Duodenal mucosa (tissue), 2 donors: ENCODE measurements around the gene PANK4.

Source experiments
- H3K27ac ChIP-seq: one replicate; pipeline ENCODE4 v1.7.0; 2013; ENCODE audit warnings: low read depth, low read length
- H3K27me3 ChIP-seq, 2 donors: one replicate each; pipeline ENCODE4 v1.7.0; 2013; ENCODE audit warnings: low read length in 2 of 2, control low read depth in 1 of 2; ENCODE audit not compliant: insufficient read depth in 2 of 2, control insufficient read depth in 1 of 2
- H3K36me3 ChIP-seq, 2 donors: one replicate each; pipeline ENCODE4 v1.7.0; 2013; ENCODE audit warnings: low read length in 2 of 2, control low read depth in 1 of 2; ENCODE audit not compliant: insufficient read depth in 2 of 2, control insufficient read depth in 1 of 2
- H3K4me1 ChIP-seq, 2 donors: one replicate each; pipeline ENCODE4 v1.7.0; 2013; ENCODE audit warnings: low read length in 2 of 2, control low read depth in 1 of 2; ENCODE audit not compliant: insufficient read depth in 2 of 2, control insufficient read depth in 1 of 2
- H3K4me3 ChIP-seq, 2 donors: one replicate each; pipeline ENCODE4 v1.7.0; 2013; ENCODE audit warnings: low read length in 2 of 2, low read depth in 1 of 2
- H3K9ac ChIP-seq, 2 donors: one replicate each; pipeline ENCODE4 v1.7.0; 2013; ENCODE audit warnings: low read length in 2 of 2, low read depth in 1 of 2
- H3K9me3 ChIP-seq, 2 donors: one replicate each; pipeline ENCODE4 v1.7.0; 2013; ENCODE audit warnings: low read length in 2 of 2, control low read depth in 1 of 2; ENCODE audit not compliant: control insufficient read depth in 1 of 2

Gene PANK4

DNA sequence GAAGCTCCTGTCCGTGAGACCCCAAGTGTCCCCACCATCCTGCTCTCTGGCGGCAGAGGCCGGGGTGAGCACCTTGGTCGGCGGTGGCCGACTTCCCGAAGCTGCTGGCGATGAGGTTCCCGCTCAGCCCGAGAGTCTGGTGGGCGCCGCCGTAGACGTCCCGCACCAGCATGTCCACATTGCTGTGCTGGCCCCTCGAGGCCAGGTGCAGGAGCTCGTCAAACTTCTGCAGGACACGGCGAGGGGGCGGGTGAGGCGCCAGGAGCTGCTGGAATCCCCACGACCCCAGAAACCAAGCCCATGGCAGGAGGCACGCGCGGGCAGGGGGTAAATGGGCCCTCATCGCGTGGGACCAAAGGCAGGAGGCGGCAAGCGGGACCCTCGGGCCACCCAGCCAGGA is 6.7 kb downstream of the PANK4 start:
- Histone ChIP-seq H3K27ac (no peak overlapping the region), H3K9ac (no peak overlapping the region), H3K4me3 (no peak overlapping the region), H3K36me3 (peaks cover 31 to 66% of the 10 kb centered on the region in 2 donors), H3K9me3 (no peaks in the 10 kb centered on the region), H3K4me1 (peaks cover 8 to 13% of the 10 kb centered on the region in 2 donors), H3K27me3 (no peaks in the 10 kb centered on the region)

DNA sequence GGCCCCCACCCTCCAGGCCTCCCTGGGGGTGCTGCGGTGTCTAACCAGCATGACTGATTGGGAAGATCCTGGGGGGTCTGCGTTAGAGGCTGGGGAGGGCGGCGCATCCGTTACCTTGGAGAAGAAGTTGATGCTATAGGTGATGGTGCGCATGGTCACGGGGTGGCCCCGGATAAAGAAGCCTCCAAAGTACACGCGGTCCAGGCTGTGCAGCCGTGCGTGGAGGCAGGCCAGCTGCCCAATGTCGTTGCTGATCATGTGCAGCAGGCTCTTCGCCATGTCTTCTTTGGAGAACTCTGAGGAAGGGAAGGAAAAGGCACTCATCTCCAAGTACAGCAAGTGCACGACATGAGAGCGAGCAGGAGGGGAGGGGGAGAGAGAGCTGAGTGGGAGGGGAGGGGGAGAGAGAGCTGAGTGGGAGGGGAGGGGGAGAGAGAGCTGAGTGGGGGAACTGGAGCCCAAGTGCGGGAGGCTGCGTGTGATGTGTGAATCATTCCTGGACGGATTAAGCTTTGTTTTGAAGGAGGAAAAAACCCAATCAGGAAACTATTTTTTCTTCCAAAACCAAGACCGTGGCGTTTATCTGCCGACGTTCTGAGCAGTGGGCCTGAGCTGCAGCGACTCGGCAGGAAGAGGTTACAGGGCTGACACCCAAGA is 7.2 kb downstream of the PANK4 start:
- Histone ChIP-seq H3K4me1 (peaks cover 3 to 8% of the 10 kb centered on the region in 2 donors), H3K9ac (no peak overlapping the region), H3K4me3 (no peak overlapping the region), H3K27me3 (no peaks in the 10 kb centered on the region), H3K27ac (no peak overlapping the region), H3K36me3 (peaks cover 31 to 69% of the 10 kb centered on the region in 2 donors), H3K9me3 (no peaks in the 10 kb centered on the region)

DNA sequence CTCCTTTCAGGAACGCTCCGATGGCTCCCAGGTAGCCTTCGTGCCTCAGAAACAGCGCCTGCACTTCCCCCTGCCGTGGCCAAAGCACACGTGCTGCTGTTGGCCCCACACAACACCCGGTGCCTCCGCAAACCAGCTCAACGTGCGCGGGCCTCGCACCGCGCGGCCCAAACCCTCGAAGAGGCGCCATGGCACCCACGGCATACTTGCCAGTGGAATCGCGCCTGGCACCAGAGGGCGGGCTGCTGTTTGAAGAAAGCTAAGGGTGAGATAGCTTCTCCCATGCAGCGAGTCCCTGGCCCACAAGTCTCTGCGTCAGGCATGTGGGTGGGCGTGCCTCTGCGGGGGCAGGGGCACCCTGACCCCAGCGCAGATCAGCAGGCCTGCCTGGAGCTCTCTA is 7.9 kb downstream of the PANK4 start:
- H3K36me3 ChIP-seq = peaks cover 37 to 75% of the 10 kb centered on the region in 2 donors
- no peaks in the 10 kb centered on the region for H3K9me3 ChIP-seq
- H3K27ac ChIP-seq = no peak overlapping the region

DNA sequence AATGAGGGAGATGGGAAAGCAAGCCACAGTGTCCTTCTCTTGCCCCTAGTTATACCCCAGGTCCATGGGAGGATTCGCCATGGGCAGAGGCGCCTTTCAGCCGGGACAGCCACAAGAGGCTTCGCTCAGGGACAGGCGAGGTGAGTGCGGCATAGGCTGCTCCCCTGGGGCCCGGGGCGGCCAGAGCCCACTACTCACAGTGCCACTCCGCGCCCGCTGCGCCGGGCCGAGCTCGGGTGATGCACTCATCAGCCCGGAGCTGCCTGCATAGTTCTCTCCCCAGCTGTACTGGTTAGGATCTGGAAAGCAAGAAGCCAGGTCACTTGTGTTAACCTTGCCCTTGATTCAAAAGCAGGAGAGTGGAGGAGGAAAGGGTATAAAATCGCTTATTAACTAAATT is 8.4 kb downstream of the PANK4 start:
- Histone ChIP-seq H3K4me3 (no peak overlapping the region), H3K27me3 (no peaks in the 10 kb centered on the region), H3K9me3 (no peaks in the 10 kb centered on the region), H3K27ac (no peak overlapping the region), H3K9ac (no peak overlapping the region), H3K36me3 (peaks cover 37 to 81% of the 10 kb centered on the region in 2 donors), H3K4me1 (no peaks in the 10 kb centered on the region)

More for the DNA sequence above, 7.9 kb downstream of the PANK4 start:
- no peak overlapping the region for H3K4me3 ChIP-seq
- H3K4me1 ChIP-seq = peaks cover 0 to 1% of the 10 kb centered on the region in 2 donors
- no peaks in the 10 kb centered on the region for H3K27me3 ChIP-seq
- no peak overlapping the region for H3K9ac ChIP-seq

DNA sequence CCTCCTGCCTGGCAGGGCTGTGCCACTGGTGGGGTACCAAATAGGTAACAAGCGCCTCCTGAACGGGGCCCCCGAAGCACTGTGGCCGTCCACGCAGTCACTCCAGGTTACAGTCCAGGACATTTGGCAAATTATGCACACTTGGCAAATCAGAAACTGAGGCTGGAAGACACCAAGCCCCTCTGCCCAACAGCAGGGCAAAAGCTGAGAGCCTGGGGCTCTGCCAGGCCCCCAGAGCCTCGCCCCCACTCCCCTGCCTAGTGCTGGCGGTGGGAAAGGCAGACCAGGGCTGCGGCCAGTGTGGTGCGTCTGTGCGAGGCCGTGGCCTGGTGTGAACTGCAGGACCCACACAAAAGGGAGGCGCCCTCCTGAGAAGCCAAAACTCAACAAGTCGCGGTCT is 9.4 kb downstream of the PANK4 start:
- no peak overlapping the region for H3K27ac ChIP-seq
- no peaks in the 10 kb centered on the region for H3K9me3 ChIP-seq
- H3K4me3 ChIP-seq = no peak overlapping the region
- H3K4me1 ChIP-seq = no peaks in the 10 kb centered on the region
- no peaks in the 10 kb centered on the region for H3K27me3 ChIP-seq
- peaks cover 46 to 91% of the 10 kb centered on the region in 2 donors for H3K36me3 ChIP-seq
- no peak overlapping the region for H3K9ac ChIP-seq

DNA sequence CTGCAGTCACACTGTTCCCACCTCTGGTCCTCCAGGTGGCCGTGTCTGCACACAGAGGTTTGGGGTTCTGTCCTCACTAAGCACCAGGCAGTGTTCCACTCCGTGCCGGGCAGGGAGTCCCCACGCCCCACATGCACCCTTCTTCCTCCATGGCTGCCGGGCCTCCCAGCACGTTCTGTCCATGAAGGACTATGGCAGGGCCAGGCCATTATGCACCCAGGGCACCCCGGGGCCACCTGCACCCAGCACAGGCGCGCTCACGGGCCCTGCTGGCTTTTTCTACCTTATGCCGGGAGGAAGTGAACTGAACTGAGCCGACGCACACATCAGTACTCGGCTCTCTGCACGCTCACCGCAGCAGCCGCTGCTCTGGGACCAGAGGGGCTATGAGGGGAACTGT is 10.3 kb downstream of the PANK4 start:
- Histone ChIP-seq H3K4me3 (no peak overlapping the region), H3K27ac (no peak overlapping the region), H3K9ac (no peak overlapping the region), H3K36me3 (peaks cover 52 to 95% of the 10 kb centered on the region in 2 donors), H3K9me3 (no peaks in the 10 kb centered on the region), H3K4me1 (no peaks in the 10 kb centered on the region), H3K27me3 (no peaks in the 10 kb centered on the region)

DNA sequence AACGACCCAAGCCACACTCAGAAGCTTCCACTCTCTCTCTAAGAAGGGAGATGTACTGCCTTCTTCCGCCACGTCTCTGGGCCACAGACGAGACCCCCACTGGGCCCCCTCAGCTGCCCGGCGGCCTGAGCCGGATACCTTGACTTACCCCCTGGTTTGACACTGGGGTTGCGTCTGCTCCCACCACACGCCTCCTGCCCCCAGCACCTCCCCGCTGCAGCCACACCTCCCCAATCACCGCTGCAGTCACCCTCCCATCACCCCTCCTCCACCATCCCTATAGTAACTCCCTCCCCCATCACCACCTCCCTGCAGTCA is 10.7 kb downstream of the PANK4 start:
- Histone ChIP-seq H3K9me3 (no peaks in the 10 kb centered on the region), H3K27ac (no peak overlapping the region), H3K27me3 (no peaks in the 10 kb centered on the region), H3K36me3 (peaks cover 54 to 94% of the 10 kb centered on the region in 2 donors), H3K4me3 (no peak overlapping the region), H3K4me1 (no peaks in the 10 kb centered on the region), H3K9ac (no peak overlapping the region)

DNA sequence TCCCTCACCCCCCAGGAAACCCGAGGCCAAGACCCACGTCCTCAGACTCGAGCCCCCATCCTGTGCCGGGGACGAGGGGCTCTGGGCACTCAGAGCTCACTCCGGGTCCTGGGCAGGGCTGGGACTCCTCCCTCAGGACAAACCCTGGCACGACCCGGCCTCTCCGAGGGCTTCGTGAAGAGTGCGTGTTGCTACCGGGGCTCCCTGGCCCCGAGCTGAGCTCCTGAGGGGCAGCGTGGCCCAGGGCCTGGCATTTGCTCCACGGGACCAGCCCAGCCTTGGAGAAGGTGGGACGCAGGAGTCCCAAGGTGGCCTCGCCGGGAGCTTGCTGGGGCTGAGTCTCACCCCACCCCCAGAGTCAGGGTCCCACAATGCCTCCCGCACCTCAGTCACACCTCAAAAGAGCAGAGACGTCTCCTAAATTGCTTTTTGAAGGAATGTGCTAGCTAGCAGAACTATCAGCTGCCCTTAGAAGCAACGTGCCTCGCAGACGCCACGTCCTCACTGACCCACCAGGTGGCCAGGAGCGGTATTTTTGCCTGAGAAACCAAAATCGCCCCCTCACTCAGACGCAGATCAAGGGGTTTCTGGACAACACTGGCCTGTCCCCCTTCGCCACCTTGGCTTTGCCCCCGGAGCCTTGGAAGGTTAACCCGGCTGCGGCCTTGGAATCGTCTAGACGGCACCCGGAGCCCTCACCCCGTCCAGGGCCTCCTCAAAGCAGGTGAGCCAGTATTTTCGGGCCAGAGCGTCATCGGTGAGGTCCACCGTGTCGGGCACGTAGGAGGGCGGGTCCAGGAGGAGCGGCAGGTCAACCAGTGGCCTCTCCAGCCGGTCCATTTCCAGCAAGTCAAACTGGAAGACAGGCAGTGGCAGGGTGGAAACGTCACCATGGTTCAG is 11.3 kb downstream of the PANK4 start:
- H3K36me3 ChIP-seq = peaks cover 57 to 94% of the 10 kb centered on the region in 2 donors
- H3K27me3 ChIP-seq = no peaks in the 10 kb centered on the region
- H3K27ac ChIP-seq = no peak overlapping the region
- no peaks in the 10 kb centered on the region for H3K4me1 ChIP-seq
- no peak overlapping the region for H3K9ac ChIP-seq
- no peak overlapping the region for H3K4me3 ChIP-seq
- no peaks in the 10 kb centered on the region for H3K9me3 ChIP-seq

DNA sequence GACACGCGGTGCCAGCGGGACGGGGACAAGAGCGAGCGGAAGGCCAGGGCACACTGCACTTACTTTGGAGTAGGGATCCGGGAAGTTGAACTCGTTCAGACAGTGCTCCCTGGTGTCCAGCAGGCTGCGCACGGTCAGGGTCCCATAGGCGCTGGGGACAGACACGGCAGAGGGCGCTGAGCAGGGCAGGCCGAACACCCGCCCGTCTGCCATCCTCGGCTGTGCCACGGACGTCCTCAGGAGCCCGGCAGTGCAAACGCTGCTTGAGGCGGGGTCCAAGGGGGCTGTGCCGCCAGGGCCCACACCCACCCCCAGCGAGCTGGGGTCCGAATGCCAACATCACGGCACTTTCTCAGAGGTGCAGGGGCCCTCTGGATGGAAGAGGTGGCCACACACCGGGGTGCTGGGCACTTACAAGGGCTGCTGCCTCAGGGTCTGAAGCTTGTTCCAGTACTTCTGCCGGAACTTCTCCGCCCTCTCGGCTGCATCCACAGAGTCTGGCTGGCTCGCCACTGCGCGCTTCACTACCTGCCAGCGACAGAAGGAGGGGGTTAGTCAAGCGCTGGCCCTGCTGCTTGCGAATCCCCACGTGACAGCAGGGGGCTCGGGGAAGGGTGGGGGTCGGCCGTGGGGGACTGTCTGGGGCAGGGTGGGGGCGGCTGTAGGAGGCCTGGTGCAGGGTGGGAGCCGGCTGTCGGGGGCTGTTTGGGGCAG is 12.3 kb downstream of the PANK4 start:
- H3K4me1 ChIP-seq = no peaks in the 10 kb centered on the region

DNA sequence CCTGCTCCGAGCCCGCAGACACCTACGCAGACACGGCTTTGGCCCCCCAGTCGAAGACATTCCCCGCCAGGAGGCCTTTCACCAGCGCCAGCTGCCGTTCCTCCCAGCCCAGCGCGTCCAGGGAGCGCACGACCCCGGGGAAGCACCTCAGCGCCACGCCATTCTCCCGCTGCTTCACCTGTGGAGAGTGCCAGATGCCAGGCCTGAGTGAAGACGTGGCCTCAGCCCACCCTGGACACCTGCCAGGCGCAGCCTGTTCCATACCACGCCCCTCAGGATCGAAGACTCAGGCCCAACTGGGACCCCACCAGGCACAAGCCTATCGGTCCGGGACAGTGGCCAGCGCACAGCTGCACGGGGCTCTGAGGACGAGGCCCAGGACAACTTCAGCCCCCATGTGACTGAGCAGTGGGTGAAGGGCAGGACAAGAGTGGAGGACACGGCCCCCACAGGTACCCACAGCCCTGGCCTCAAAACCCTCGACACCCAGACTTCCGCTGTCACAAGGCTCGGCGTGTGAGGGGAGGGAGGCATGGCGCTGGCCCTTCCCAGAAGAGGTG is 13.5 kb downstream of the PANK4 start:
- no peaks in the 10 kb centered on the region for H3K9me3 ChIP-seq
- H3K4me1 ChIP-seq = no peaks in the 10 kb centered on the region
- H3K27me3 ChIP-seq = no peaks in the 10 kb centered on the region
- H3K36me3 ChIP-seq = peaks cover 55 to 93% of the 10 kb centered on the region in 2 donors
- H3K27ac ChIP-seq = no peak overlapping the region
- no peak overlapping the region for H3K9ac ChIP-seq
- H3K4me3 ChIP-seq = no peak overlapping the region

More for the DNA sequence above, 12.3 kb downstream of the PANK4 start:
- Histone ChIP-seq H3K27ac (no peak overlapping the region), H3K27me3 (no peaks in the 10 kb centered on the region), H3K9me3 (no peaks in the 10 kb centered on the region), H3K36me3 (peaks cover 60 to 95% of the 10 kb centered on the region in 2 donors), H3K9ac (no peak overlapping the region), H3K4me3 (no peak overlapping the region)
